WTC11 (cell line): Measurements from ENCODE around the gene RPTOR. TPM values are rescaled to one million over a fixed set of nuclear protein-coding genes. Genes with fewer than 3 reads are reported as not detected.

ENCODE experiments used
- ATAC-seq: fragments of 200-7000 bp; cut with Tn5 transposase; 2 replicates; pipeline ENCODE4 v1.10.0; 2021; ENCODE audit warnings: mild to moderate bottlenecking, moderate library complexity
- CTCF ChIA-PET: fragments of 300-600 bp; sonication (Branson Sonifier 250); formaldehyde crosslinking; loops from one replicate; lab custom pipeline; 2021; ENCODE audit warnings: antibody characterized with exemption; lab: Charles Lee
- POLR2A ChIA-PET: fragments of 350-600 bp; sonication (Branson Sonifier 250); formaldehyde crosslinking; loops from one replicate; lab custom pipeline; 2021; ENCODE audit warnings: antibody characterized with exemption; lab: Charles Lee
- DNase-seq: peaks from one replicate; pipeline ENCODE4 v3.0.0; 2021; ENCODE audit warnings: low spot score
- H3K27ac Mint-ChIP-seq: 2 replicates; pipeline ENCODE4 v1.8.0; 2021; ENCODE audit warnings: mixed read lengths
- H3K27me3 Mint-ChIP-seq: 2 replicates; pipeline ENCODE4 v1.8.0; 2021; ENCODE audit warnings: low read depth, mild to moderate bottlenecking, moderate library complexity, mixed read lengths
- H3K36me3 Mint-ChIP-seq: 2 replicates; pipeline ENCODE4 v1.8.0; 2021; ENCODE audit warnings: mixed read lengths
- H3K4me1 Mint-ChIP-seq: 2 replicates; pipeline ENCODE4 v1.8.0; 2022; ENCODE audit warnings: mixed read lengths
- H3K4me3 Mint-ChIP-seq: 2 replicates; pipeline ENCODE4 v1.8.0; 2021; ENCODE audit warnings: mild to moderate bottlenecking, moderate library complexity, mixed read lengths
- H3K9me3 Mint-ChIP-seq: 2 replicates; pipeline ENCODE4 v1.8.0; 2021; ENCODE audit warnings: mixed read lengths
- ATF1 ChIP-seq: sonication (generic); formaldehyde crosslinking; IDR thresholded peaks from 2 replicates; pipeline ENCODE4 v1.8.1; 2023; ENCODE audit warnings: mild to moderate bottlenecking, moderate library complexity, missing genetic modification reagents
- ATF3 ChIP-seq: sonication (generic); formaldehyde crosslinking; conservative IDR thresholded peaks from 2 replicates; pipeline ENCODE4 v1.8.1; 2022; ENCODE audit warnings: mild to moderate bottlenecking, missing genetic modification reagents
- CBFB ChIP-seq: sonication (generic); formaldehyde crosslinking; IDR thresholded peaks from 2 replicates; pipeline ENCODE4 v1.8.1; 2022; ENCODE audit warnings: mild to moderate bottlenecking, low read depth, missing genetic modification reagents
- E2F5 ChIP-seq: sonication (generic); formaldehyde crosslinking; IDR thresholded peaks from 2 replicates; pipeline ENCODE4 v1.8.1; 2022; ENCODE audit warnings: mild to moderate bottlenecking, moderate library complexity, missing genetic modification reagents
- ETV6 ChIP-seq: sonication (generic); formaldehyde crosslinking; IDR thresholded peaks from 2 replicates; pipeline ENCODE4 v1.8.1; 2022; ENCODE audit warnings: mild to moderate bottlenecking, missing genetic modification reagents
- FOXJ3 ChIP-seq: sonication (generic); formaldehyde crosslinking; IDR thresholded peaks from 2 replicates; pipeline ENCODE4 v1.9.0; 2021; ENCODE audit warnings: missing genetic modification reagents, mild to moderate bottlenecking, borderline replicate concordance
- FOXP4 ChIP-seq: sonication (generic); formaldehyde crosslinking; IDR thresholded peaks from 2 replicates; pipeline ENCODE4 v1.8.0; 2022; ENCODE audit warnings: mild to moderate bottlenecking, missing genetic modification reagents
- JAZF1 ChIP-seq: fragments of 250-450 bp; sonication (Bioruptor Pico); IDR thresholded peaks from 2 replicates; pipeline ENCODE4 v1.9.0; 2021; ENCODE audit warnings: moderate library complexity, mild to moderate bottlenecking, inconsistent platforms
- NFATC4 ChIP-seq: fragments of 250-450 bp; sonication (Bioruptor Pico); IDR thresholded peaks from 2 replicates; pipeline ENCODE4 v1.9.0; 2021; ENCODE audit warnings: mild to moderate bottlenecking
- NFE2L1 ChIP-seq: sonication (generic); formaldehyde crosslinking; IDR thresholded peaks from 2 replicates; pipeline ENCODE4 v1.8.1; 2023; ENCODE audit warnings: missing genetic modification reagents
- RORB ChIP-seq: fragments of 250-450 bp; sonication (Bioruptor Pico); IDR thresholded peaks from 2 replicates; pipeline ENCODE4 v1.9.0; 2021; ENCODE audit warnings: mild to moderate bottlenecking
- SMAD3 ChIP-seq: sonication (generic); formaldehyde crosslinking; IDR thresholded peaks from 2 replicates; pipeline ENCODE4 v1.8.0; 2022; ENCODE audit warnings: missing genetic modification reagents, mild to moderate bottlenecking, borderline replicate concordance
- TEAD4 ChIP-seq: sonication (generic); formaldehyde crosslinking; IDR thresholded peaks from 2 replicates; pipeline ENCODE4 v1.8.0; 2022; ENCODE audit warnings: mild to moderate bottlenecking, missing genetic modification reagents
- USF1 ChIP-seq: sonication (generic); formaldehyde crosslinking; IDR thresholded peaks from 2 replicates; pipeline ENCODE4 v1.8.0; 2022; ENCODE audit warnings: mild to moderate bottlenecking, missing genetic modification reagents
- ZNF396 ChIP-seq: fragments of 250-450 bp; sonication (Bioruptor Pico); IDR thresholded peaks from 2 replicates; pipeline ENCODE4 v1.8.0; 2021; ENCODE audit warnings: mild to moderate bottlenecking, moderate library complexity, borderline replicate concordance
- ZNF423 ChIP-seq: fragments of 250-450 bp; sonication (Bioruptor Pico); IDR thresholded peaks from 2 replicates; pipeline ENCODE4 v2.1.2; 2022; ENCODE audit warnings: mild to moderate bottlenecking, moderate library complexity
- ZNF425 ChIP-seq: fragments of 250-450 bp; sonication (Bioruptor Pico); conservative IDR thresholded peaks from 2 replicates; pipeline ENCODE4 v1.9.0; 2021; ENCODE audit warnings: mild to moderate bottlenecking
- ZNF512 ChIP-seq: sonication (generic); formaldehyde crosslinking; IDR thresholded peaks from 2 replicates; pipeline ENCODE4 v1.8.1; 2022; ENCODE audit warnings: missing genetic modification reagents, borderline replicate concordance
- total RNA-seq: library from RNA; stranded (reverse); gene quantifications from 3 replicates; pipeline ENCODE4 v1.2.3, GENCODE V29; 2021

The RPTOR gene
- total RNA-seq, 1 experiment from 2014 or later = 41.0 TPM

GRCh38 chr17:81010935-81011334, 466.3 kb downstream of the RPTOR start (continued):
- no peak for TF ChIP-seq FOXP4 (CRISPR knock-in tag)

- CTCF ChIA-PET = interaction anchor here (1.0 to 1.4 kb wide), 2 partner anchors 12 to 24 kb away, joined by 4 to 7 read pairs; no protein-coding TSS in a partner anchor
- DNase-seq (no peak), ATAC-seq (no peak)
- Mint-ChIP-seq H3K27ac (no peak overlapping the region), H3K4me3 (no peak overlapping the region), H3K4me1 (peaks cover 7% of the 10 kb centered on the region), H3K36me3 (peaks cover 15% of the 10 kb centered on the region), H3K9me3 (peaks cover 29% of the 10 kb centered on the region), H3K27me3 (peaks cover 23% of the 10 kb centered on the region)
- POLR2A ChIA-PET = interaction anchor here (0.7 kb wide), 1 partner anchor 805 kb away, joined by 4 read pairs; no protein-coding TSS in a partner anchor
- TF ChIP-seq ZNF425 (CRISPR knock-in tag) (no peak), E2F5 (CRISPR knock-in tag) (no peak), ZNF396 (CRISPR knock-in tag) (no peak), ZNF512 (CRISPR knock-in tag) (no peak), ETV6 (CRISPR knock-in tag) (no peak), ZNF423 (no peak), NFE2L1 (CRISPR knock-in tag) (no peak), SMAD3 (CRISPR knock-in tag) (no peak), NFATC4 (CRISPR knock-in tag) (no peak), ATF3 (CRISPR knock-in tag) (no peak), FOXJ3 (CRISPR knock-in tag) (no peak)
Measured at GRCh38 chr17:81011951-81012350, 467.3 kb downstream of the RPTOR start.

GRCh38 chr17:81012574-81013447, 468.2 kb downstream of the RPTOR start:
- no peak overlapping the region for H3K27ac Mint-ChIP-seq
- peaks cover 29% of the 10 kb centered on the region for H3K9me3 Mint-ChIP-seq
- ChIA-PET POLR2A (no interaction called here), CTCF (interaction anchor here (1.0 to 1.9 kb wide), 5 partner anchors 11 to 89 kb away, joined by 3 to 7 read pairs (median 5); no protein-coding TSS in a partner anchor)
- DNase-seq = no peak
- no peak for ATAC-seq
- TF ChIP-seq ATF3 (CRISPR knock-in tag) (no peak), SMAD3 (CRISPR knock-in tag) (no peak), USF1 (no peak), CBFB (CRISPR knock-in tag) (no peak), TEAD4 (CRISPR knock-in tag) (no peak), JAZF1 (no peak), ATF1 (CRISPR knock-in tag) (no peak), FOXJ3 (CRISPR knock-in tag) (no peak), ZNF423 (no peak), RORB (CRISPR knock-in tag) (no peak)
- no peak overlapping the region for H3K4me3 Mint-ChIP-seq
- H3K27me3 Mint-ChIP-seq = peaks cover 21% of the 10 kb centered on the region
- peaks cover 15% of the 10 kb centered on the region for H3K36me3 Mint-ChIP-seq
- peaks cover 9% of the 10 kb centered on the region for H3K4me1 Mint-ChIP-seq
